GM23248 (cell line): Measurements from ENCODE around the gene AKAP13. TPM values are rescaled to one million over a fixed set of nuclear protein-coding genes. Genes with fewer than 3 reads are reported as not detected.
"Not testable (repeated sequence)": the region's sequence is repeated elsewhere in the genome, so short reads cannot be mapped to it uniquely, and the experiment has no call there.

Experiments
- DNase-seq: peaks from one replicate; pipeline ENCODE4 v3.0.0-alpha.2; 2015
- H2AFZ ChIP-seq: fragments of 200-600 bp; sonication (generic); 2 replicates; pipeline ENCODE4 v1.6.1; 2016; ENCODE audit warnings: antibody characterized with exemption
- H3F3A ChIP-seq: fragments of 200-600 bp; sonication (generic); 2 replicates; pipeline ENCODE4 v1.6.1; 2016; ENCODE audit warnings: mild to moderate bottlenecking, antibody characterized with exemption, mixed run types; ENCODE audit not compliant: insufficient read depth
- H3K27ac ChIP-seq: fragments of 200-600 bp; sonication (generic); 2 replicates; pipeline ENCODE4 v1.5.1; 2016; ENCODE audit warnings: mild to moderate bottlenecking
- H3K27me3 ChIP-seq: fragments of 200-600 bp; sonication (generic); replicated peaks from 2 replicates; pipeline ENCODE4 v1.6.1; 2016; ENCODE audit warnings: mild to moderate bottlenecking; ENCODE audit not compliant: insufficient read depth
- H3K36me3 ChIP-seq: fragments of 200-600 bp; sonication (generic); 2 replicates; pipeline ENCODE4 v1.6.1; 2016; ENCODE audit warnings: low read depth, mild to moderate bottlenecking
- H3K4me1 ChIP-seq: fragments of 200-600 bp; sonication (generic); 2 replicates; pipeline ENCODE4 v1.6.1; 2016; ENCODE audit warnings: mild to moderate bottlenecking; ENCODE audit not compliant: insufficient read depth
- H3K4me2 ChIP-seq: fragments of 200-600 bp; sonication (generic); one replicate; pipeline ENCODE4 v1.6.1; 2016; ENCODE audit warnings: mild to moderate bottlenecking; ENCODE audit not compliant: unreplicated experiment
- H3K4me3 ChIP-seq: fragments of 200-600 bp; sonication (generic); 2 replicates; pipeline ENCODE4 v1.5.1; 2016; ENCODE audit warnings: mild to moderate bottlenecking
- H3K79me2 ChIP-seq: fragments of 200-600 bp; sonication (generic); 2 replicates; pipeline ENCODE4 v1.6.1; 2016; ENCODE audit warnings: mild to moderate bottlenecking; ENCODE audit not compliant: insufficient read depth
- H3K9ac ChIP-seq: fragments of 200-600 bp; sonication (generic); 2 replicates; pipeline ENCODE4 v1.6.1; 2016; ENCODE audit warnings: mild to moderate bottlenecking
- H3K9me2 ChIP-seq: fragments of 200-600 bp; sonication (generic); 2 replicates; pipeline ENCODE4 v1.6.1; 2016; ENCODE audit warnings: mixed run types, mild to moderate bottlenecking, moderate library complexity; ENCODE audit not compliant: insufficient read depth
- H3K9me3 ChIP-seq: fragments of 200-600 bp; sonication (generic); one replicate; pipeline ENCODE4 v1.6.1; 2017; ENCODE audit warnings: low read depth
- H4K20me1 ChIP-seq: fragments of 200-600 bp; sonication (generic); 2 replicates; pipeline ENCODE4 v1.6.0; 2016; ENCODE audit not compliant: insufficient read depth
- EZH2 ChIP-seq: fragments of 200-600 bp; sonication (generic); IDR thresholded peaks from 2 replicates; pipeline ENCODE4 v1.6.1; 2018; ENCODE audit warnings: antibody characterized with exemption, mild to moderate bottlenecking; ENCODE audit not compliant: insufficient read depth, poor library complexity, severe bottlenecking
- EZH2phosphoT487 ChIP-seq: fragments of 200-600 bp; sonication (generic); IDR thresholded peaks from 2 replicates; pipeline ENCODE4 v1.6.1; 2018; ENCODE audit warnings: antibody characterized with exemption, moderate library complexity, mild to moderate bottlenecking, low read depth; ENCODE audit not compliant: insufficient read depth
- WGBS, 2 experiments: methylation state at CpG; one replicate each; pipeline ENCODE4 v1.1.6; 2015 to 2017; ENCODE audit warnings: low lambda C conversion rate in 2 of 2, low coverage in 1 of 2; ENCODE audit errors: missing lambda C conversion rate in 2 of 2; 5-methylcytosine and 5-hydroxymethylcytosine counted together
- in situ Hi-C: fragments of 300-500 bp; cut with MboI; formaldehyde crosslinking; loops from 2 replicates; pipeline ENCODE4 v1.15.0; 2020
- polyA plus RNA-seq: library from polyadenylated mRNA; unstranded; fragments of >200 nt; fragmentation: Nextera tagmentation; extraction: Ambion mirVana; gene quantifications from 2 replicates; pipeline ENCODE4 v1.2.1, GENCODE V29; 2016
- total RNA-seq: library from RNA; depleted of rRNA; stranded (reverse); fragments of >200 nt; shearing (Covaris generic); gene quantifications from 2 replicates; pipeline ENCODE4 v1.2.3, GENCODE V29; 2014

AKAP13 gene
- total and polyA plus RNA-seq, 2 experiments from 2014 or later: 26.5 to 27.7 TPM

DNA sequence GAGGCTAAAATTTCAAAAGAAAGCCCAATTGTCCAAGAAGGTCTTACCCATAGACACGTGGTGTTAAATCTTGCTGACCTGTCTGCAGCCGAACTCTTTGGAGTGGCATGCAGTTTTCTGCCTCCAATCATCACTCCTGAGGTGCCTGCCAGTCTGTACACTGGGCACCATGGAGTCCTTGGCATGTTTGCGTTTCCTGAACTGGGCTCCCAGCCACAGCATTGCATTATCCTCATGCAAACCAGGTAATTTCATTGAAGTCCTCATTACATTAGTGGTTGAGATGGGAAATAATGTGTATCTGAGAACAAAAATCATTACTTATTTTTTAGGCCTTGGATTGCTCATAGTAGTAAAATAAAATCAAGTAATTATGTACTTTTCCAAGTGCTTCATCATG, 152.3 kb downstream of the AKAP13 start:
- no peak for TF ChIP-seq EZH2

DNA sequence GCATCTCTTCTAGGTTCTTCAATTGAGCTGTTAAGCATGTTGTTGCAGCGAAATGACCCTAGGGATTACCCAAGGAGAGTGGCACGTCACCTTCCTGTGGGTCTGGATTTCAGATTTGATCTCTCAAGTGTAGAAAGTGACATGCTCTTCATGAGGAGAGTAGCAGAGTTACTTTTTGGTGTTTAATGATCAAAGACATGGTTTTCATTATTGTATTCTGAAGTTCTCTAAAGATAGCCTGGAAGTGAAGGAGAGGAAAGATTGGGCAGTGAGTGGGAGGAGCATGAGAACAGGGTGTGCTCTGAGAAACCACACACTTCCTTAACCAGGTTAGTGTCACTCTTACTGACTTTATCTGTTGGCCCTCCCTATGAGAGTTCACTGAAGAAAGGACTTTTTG, 153.6 kb downstream of the AKAP13 start:
- in situ Hi-C loops: no loop called here
- DNase-seq: no peak
- H3K4me3 ChIP-seq: no peak overlapping the region
- no peak overlapping the region for H3K27ac ChIP-seq
- no peak overlapping the region for H3K9ac ChIP-seq
- no peaks in the 10 kb centered on the region for H3F3A ChIP-seq
- peaks cover 46% of the 10 kb centered on the region for H3K79me2 ChIP-seq
- no peaks in the 10 kb centered on the region for H3K4me1 ChIP-seq
- no peak overlapping the region for H3K4me2 ChIP-seq
- H2AFZ ChIP-seq: no peak overlapping the region
- H3K36me3 ChIP-seq: no peaks in the 10 kb centered on the region
- H4K20me1 ChIP-seq: no peaks in the 10 kb centered on the region
- 98% methylated on average over 2 of the region's 2 CpGs for WGBS, 2 experiments
- no peaks in the 10 kb centered on the region for H3K27me3 ChIP-seq
- no peaks in the 10 kb centered on the region for H3K9me3 ChIP-seq
- no peak for TF ChIP-seq EZH2
- no peak for TF ChIP-seq EZH2phosphoT487
- no peaks in the 10 kb centered on the region for H3K9me2 ChIP-seq

More for the DNA sequence above, 152.3 kb downstream of the AKAP13 start:
- H4K20me1 ChIP-seq: no peaks in the 10 kb centered on the region
- 70 to 76% methylated on average over 3 of the region's 3 CpGs for WGBS, 2 experiments
- peaks cover 49% of the 10 kb centered on the region for H3K79me2 ChIP-seq
- H3K9me2 ChIP-seq: no peaks in the 10 kb centered on the region
- DNase-seq: no peak
- no peaks in the 10 kb centered on the region for H3K9me3 ChIP-seq
- no peak overlapping the region for H2AFZ ChIP-seq
- no peak overlapping the region for H3K27ac ChIP-seq
- no peaks in the 10 kb centered on the region for H3K27me3 ChIP-seq
- H3F3A ChIP-seq: peaks cover 7% of the 10 kb centered on the region; the same call in 1 of the 2 replicates
- no peak overlapping the region for H3K9ac ChIP-seq
- H3K4me2 ChIP-seq: no peak overlapping the region
- H3K4me1 ChIP-seq: peaks cover 12% of the 10 kb centered on the region
- in situ Hi-C loops: no loop called here
- no peak overlapping the region for H3K4me3 ChIP-seq
- H3K36me3 ChIP-seq: no peaks in the 10 kb centered on the region

DNA sequence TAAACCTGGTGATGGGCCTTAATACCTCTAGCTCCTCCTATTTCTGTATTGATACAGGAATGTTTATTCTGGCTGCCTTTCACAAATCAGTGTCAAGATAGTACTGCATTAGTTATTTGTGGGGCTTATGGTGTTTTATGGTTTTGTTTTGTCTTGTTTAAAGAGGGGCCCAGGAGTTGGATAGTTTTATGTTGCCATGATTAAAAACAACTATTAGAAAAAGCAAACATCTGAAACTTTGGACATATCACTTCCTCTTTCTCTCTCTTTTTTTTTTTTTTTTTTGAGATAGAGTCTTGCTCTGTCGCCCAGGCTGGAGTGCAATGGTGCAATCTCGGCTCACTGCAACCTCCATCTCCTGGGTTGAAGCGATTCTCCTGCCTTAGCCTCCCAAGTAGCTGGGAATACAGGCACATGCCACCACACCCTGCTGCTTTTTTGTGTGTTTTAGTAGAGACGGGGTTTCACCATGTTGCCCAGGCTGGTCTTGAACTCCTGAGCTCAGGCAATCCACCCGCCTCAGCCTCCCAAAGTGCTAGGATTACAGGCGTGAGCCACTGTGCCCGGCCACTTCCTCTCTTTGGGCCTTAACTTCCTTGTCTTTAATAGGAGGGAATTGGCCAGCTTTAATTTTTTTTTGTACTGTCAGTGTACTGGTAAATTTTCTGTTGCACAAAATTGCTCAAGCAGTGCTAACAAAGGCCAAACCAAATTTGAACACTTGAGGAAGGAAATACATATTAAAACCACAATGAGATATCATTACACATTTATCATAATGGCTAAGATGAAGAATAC, 155.3 kb downstream of the AKAP13 start:
- H3K36me3 ChIP-seq, H3K27me3 ChIP-seq, H3K4me3 ChIP-seq, H3K9ac ChIP-seq, H3K27ac ChIP-seq, DNase-seq, H3K4me2 ChIP-seq, H4K20me1 ChIP-seq, H3K9me2 ChIP-seq, H2AFZ ChIP-seq, H3K9me3 ChIP-seq, H3F3A ChIP-seq, in situ Hi-C loops, H3K4me1 ChIP-seq: not testable (repeated sequence)
- WGBS, 2 experiments: 94% methylated on average over 6 to 7 of the region's 7 CpGs
- peaks cover 41% of the 10 kb centered on the region for H3K79me2 ChIP-seq

DNA sequence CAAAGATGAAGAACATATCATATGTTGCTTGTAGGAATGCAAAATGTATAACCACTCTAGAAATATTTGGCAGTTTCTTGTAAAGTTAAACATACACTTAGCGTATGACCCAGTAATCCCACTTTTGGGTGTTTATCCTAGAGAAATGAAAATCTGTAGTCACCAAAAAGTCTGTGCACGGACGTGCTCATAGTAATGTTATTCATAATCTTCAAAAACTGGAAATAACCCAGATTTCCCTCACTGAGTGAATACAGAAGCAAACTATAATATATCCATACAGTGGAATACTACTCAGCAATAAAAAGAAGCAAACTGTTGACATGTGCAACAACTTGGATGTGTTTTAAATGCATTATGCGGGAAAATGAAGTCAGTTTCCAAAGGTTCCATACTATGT, 155.9 kb downstream of the AKAP13 start:
- in situ Hi-C loops: no loop called here
- no peak overlapping the region for H2AFZ ChIP-seq
- 68 to 70% methylated on average over 4 of the region's 4 CpGs for whole genome bisulfite sequencing, 2 experiments

DNA sequence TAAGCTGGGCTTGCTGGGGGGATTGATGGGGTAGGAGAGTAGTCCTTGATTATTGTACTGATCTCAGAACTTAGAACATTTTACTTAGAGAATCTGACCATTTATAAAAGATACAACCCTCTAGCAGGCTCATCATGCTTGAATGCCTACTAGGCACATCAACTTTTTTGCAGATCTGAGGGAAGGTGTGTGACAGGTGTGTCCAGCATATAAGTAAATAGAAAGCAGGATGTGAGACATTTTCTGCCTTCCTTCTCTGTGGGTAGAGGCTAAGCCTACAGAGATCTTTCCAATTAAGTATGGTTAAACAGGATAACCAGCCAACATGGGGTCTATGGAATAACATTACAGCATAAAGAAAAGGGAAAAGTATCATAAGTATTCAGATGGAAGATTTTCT, 159.1 kb downstream of the AKAP13 start:
- H3K9ac ChIP-seq: no peak overlapping the region
- no peaks in the 10 kb centered on the region for H3K9me3 ChIP-seq
- H3K79me2 ChIP-seq: peaks cover 41% of the 10 kb centered on the region
- in situ Hi-C loops: no loop called here
- DNase-seq: no peak
- no peak overlapping the region for H3K27ac ChIP-seq
- peaks cover 7% of the 10 kb centered on the region; the same call in 1 of the 2 replicates for H3K36me3 ChIP-seq
- H3K9me2 ChIP-seq: no peaks in the 10 kb centered on the region
- no peaks in the 10 kb centered on the region for H3K27me3 ChIP-seq
- H3K4me1 ChIP-seq: no peaks in the 10 kb centered on the region
- no peak overlapping the region for H3K4me2 ChIP-seq
- no peaks in the 10 kb centered on the region for H4K20me1 ChIP-seq
- H3F3A ChIP-seq: no peaks in the 10 kb centered on the region
- no peak for TF ChIP-seq EZH2phosphoT487
- no peak overlapping the region for H2AFZ ChIP-seq
- H3K4me3 ChIP-seq: no peak overlapping the region

More for the DNA sequence above, 155.9 kb downstream of the AKAP13 start:
- TF ChIP-seq EZH2phosphoT487 (no peak), EZH2 (no peak)
- Histone ChIP-seq H3F3A (no peaks in the 10 kb centered on the region), H3K4me1 (no peaks in the 10 kb centered on the region), H3K9me3 (no peaks in the 10 kb centered on the region), H4K20me1 (no peaks in the 10 kb centered on the region), H3K9me2 (no peaks in the 10 kb centered on the region), H3K79me2 (peaks cover 40% of the 10 kb centered on the region), H3K27ac (no peak overlapping the region), H3K9ac (no peak overlapping the region), H3K27me3 (no peaks in the 10 kb centered on the region), H3K4me3 (no peak overlapping the region), H3K4me2 (no peak overlapping the region), H3K36me3 (no peaks in the 10 kb centered on the region)
- DNase-seq: no peak
